K562 (cell line): Measurements from ENCODE around the gene ASB18. TPM values are rescaled to one million over a fixed set of nuclear protein-coding genes. Genes with fewer than 3 reads are reported as not detected.

ENCODE experiments used
- ATAC-seq: fragments of 200-7000 bp; cut with Tn5 transposase; 3 replicates; pipeline ENCODE4 v1.9.1; 2020; ENCODE audit warnings: moderate library complexity
- BruUV-seq: library from RNA; stranded (reverse); fragments of 400-500 nt; replicated peaks from 2 replicates; lab custom pipeline; 2021; lab: Mats Ljungman, UMichigan
- CTCF ChIA-PET: fragments of 300-600 bp; formaldehyde crosslinking; extraction: SDS; loops from one replicate; lab custom pipeline; 2021; ENCODE audit warnings: low intra/inter-chr PET ratio; lab: Yijun Ruan, JAX
- POLR2A ChIA-PET: fragments of 300-600, 350-650 bp; sonication (Branson Sonifier 250); formaldehyde crosslinking; extraction: SDS; loops from one replicate; lab custom pipeline; 2021; ENCODE audit warnings: antibody characterized with exemption, inconsistent platforms; lab: Yijun Ruan, JAX
- DNase-seq, 4 experiments: peaks; one replicate each; pipeline versions ENCODE4 v3.0.0 to v3.0.0-alpha.2; 2011 to 2018; ENCODE audit warnings: low spot score in 3 of 4, mixed read lengths in 3 of 4; ENCODE audit errors: extremely low read depth in 1 of 4
- FAIRE-seq: peaks from 2 replicates; lab custom pipeline; 2011; peaks lifted over from hg19 to GRCh38; lab: Jason Lieb, UNC
- H2AFZ ChIP-seq: 2 replicates; pipeline ENCODE4 v1.6.0; 2011; ENCODE audit warnings: low read depth, low read length, control low read depth, inconsistent platforms
- H3K27ac ChIP-seq: fragments of 200-600 bp; 3 replicates; pipeline ENCODE4 v1.8.0; 2011; ENCODE audit warnings: low read depth, mild to moderate bottlenecking, control low read depth, inconsistent platforms, low read length, moderate library complexity, mixed read lengths; ENCODE audit errors: extremely low read depth
- H3K27me3 ChIP-seq, 2 experiments: fragments of 300-600 bp in 1 of 2; 2 replicates in 1 of 2; 3 replicates in 1 of 2; pipeline versions ENCODE4 v1.6.0 to v1.8.0; 2011; ENCODE audit warnings: inconsistent platforms in 2 of 2, low read length in 2 of 2, mild to moderate bottlenecking in 1 of 2, mixed read lengths in 1 of 2, moderate library complexity in 1 of 2; ENCODE audit not compliant: control insufficient read depth in 2 of 2, insufficient read depth in 2 of 2
- H3K36me3 ChIP-seq: fragments of 300-600 bp; 3 replicates; pipeline ENCODE4 v1.8.0; 2011; ENCODE audit warnings: mild to moderate bottlenecking, low read length, inconsistent platforms; ENCODE audit not compliant: control insufficient read depth, insufficient read depth
- H3K4me1 ChIP-seq, 2 experiments: fragments of 200-600 bp in 1 of 2; replicated peaks in 1 of 2; 2 replicates in 1 of 2; 3 replicates in 1 of 2; pipeline versions ENCODE4 v1.5.1 to v1.8.0; 2011; ENCODE audit warnings: inconsistent platforms in 2 of 2, low read length in 2 of 2, mild to moderate bottlenecking in 1 of 2, mixed read lengths in 1 of 2, moderate library complexity in 1 of 2; ENCODE audit not compliant: control insufficient read depth in 2 of 2, insufficient read depth in 2 of 2
- H3K4me2 ChIP-seq: 2 replicates; pipeline ENCODE4 v1.6.1; 2011; ENCODE audit warnings: low read length, control low read depth, inconsistent platforms, mixed read lengths; ENCODE audit not compliant: insufficient read depth
- H3K4me3 ChIP-seq: fragments of 200-600 bp; sonication (generic), shearing (Covaris generic); 2 replicates; pipeline ENCODE4 v1.5.1; 2016; ENCODE audit warnings: control low read depth, inconsistent platforms
- H3K79me2 ChIP-seq: fragments of 200-600 bp; 3 replicates; pipeline ENCODE4 v1.8.0; 2011; ENCODE audit warnings: low read length, inconsistent platforms; ENCODE audit not compliant: control insufficient read depth, insufficient read depth
- H3K9ac ChIP-seq, 2 experiments: 2 replicates each; pipeline versions ENCODE4 v1.6.0 to v1.6.1; 2011; ENCODE audit warnings: low read depth in 2 of 2, low read length in 2 of 2, control low read depth in 1 of 2, inconsistent platforms in 1 of 2, mild to moderate bottlenecking in 1 of 2, mixed read lengths in 1 of 2; ENCODE audit not compliant: insufficient read depth in 1 of 2
- H3K9me1 ChIP-seq: one replicate; pipeline ENCODE4 v1.6.0; 2011; ENCODE audit warnings: inconsistent platforms, mild to moderate bottlenecking, low read length, moderate library complexity; ENCODE audit not compliant: control insufficient read depth, insufficient read depth
- H3K9me3 ChIP-seq: replicated peaks from 2 replicates; pipeline ENCODE4 v1.5.1; 2011; ENCODE audit warnings: low read depth, low read length, inconsistent platforms; ENCODE audit not compliant: control insufficient read depth, insufficient read depth
- H4K20me1 ChIP-seq: replicated peaks from 2 replicates; pipeline ENCODE4 v1.6.1; 2011; ENCODE audit warnings: low read length, inconsistent platforms, mixed read lengths; ENCODE audit not compliant: control insufficient read depth, insufficient read depth
- HSF4 ChIP-seq: fragments of 250-450 bp; sonication (Bioruptor Pico); IDR thresholded peaks from 2 replicates; pipeline ENCODE4 v2.1.2; 2022; ENCODE audit warnings: mild to moderate bottlenecking, moderate library complexity, borderline replicate concordance
- WGBS: fragments of 100-300 bp; shearing (Covaris generic); methylation state at CpG from one replicate; pipeline ENCODE4 v1.1.6; 2016; ENCODE audit warnings: low coverage, mixed read lengths; ENCODE audit not compliant: insufficient coverage; ENCODE audit errors: missing lambda C conversion rate; 5-methylcytosine and 5-hydroxymethylcytosine counted together
- in situ Hi-C: fragments of 300-500 bp; cut with MboI; formaldehyde crosslinking; loops from 4 replicates; pipeline ENCODE4 v1.15.0; 2018; ENCODE audit warnings: inconsistent platforms, mixed read lengths
- intact Hi-C: fragments of 100-400 bp; cut with micrococcal nuclease; formaldehyde crosslinking; loops from 2 replicates; pipeline ENCODE4 v1.14.2; 2022
- polyA plus RNA-seq, 8 experiments: library from polyadenylated mRNA; depleted of rRNA in 4 of 8; stranded (reverse) in 5 of 8; unstranded in 3 of 8; fragments of >200 nt; fragmentation: Nextera tagmentation in 2 of 8; fragmentation: Illumina TruSeq in 1 of 8; extraction: Ambion mirVana in 2 of 8; extraction: Trizol in 1 of 8; gene quantifications; 2 replicates each; pipeline versions ENCODE4 v1.2.1 to v1.2.3, GENCODE V29; 2011 to 2014; ENCODE audit warnings: inconsistent platforms in 1 of 8, missing spikeins in 1 of 8
- total RNA-seq, 7 experiments: library from RNA; depleted of rRNA in 6 of 7; stranded (reverse); fragments of >200 nt in 6 of 7; fragmentation: Illumina TruSeq in 2 of 7; extraction: Trizol in 2 of 7; gene quantifications; 2 replicates each; pipeline versions ENCODE4 v1.2.1 to v1.2.3, GENCODE V29; 2011 to 2021; ENCODE audit warnings: low replicate concordance in 1 of 7
- TF ChIP-seq, protein P1 (sequence below): sonication (generic); formaldehyde crosslinking; IDR thresholded peaks from 2 replicates; pipeline ENCODE4 v1.8.1; 2023; ENCODE audit warnings: mild to moderate bottlenecking, missing genetic modification reagents
- TF ChIP-seq, protein P2 (sequence below): fragments of 450-650 bp; IDR thresholded peaks from 2 replicates; pipeline ENCODE4 v1.6.1; 2016; ENCODE audit warnings: mild to moderate bottlenecking
- TF ChIP-seq, protein P3 (sequence below), 2 experiments: fragments of 150-350 bp in 1 of 2; IDR thresholded peaks; 2 replicates each; pipeline ENCODE4 v1.6.1; 2012 to 2016; ENCODE audit warnings: low read depth in 2 of 2, low read length in 2 of 2, mild to moderate bottlenecking in 1 of 2, moderate library complexity in 1 of 2
- TF ChIP-seq, protein P4 (sequence below): fragments of 450-650 bp; IDR thresholded peaks from 2 replicates; pipeline ENCODE4 v1.6.1; 2017; ENCODE audit warnings: antibody characterized with exemption, mild to moderate bottlenecking

The ASB18 gene
- total and polyA plus RNA-seq, 9 of the 15 experiments (the other 6 are each of a cell fraction or from before 2014, with no cell fraction given) = not detected

DNA sequence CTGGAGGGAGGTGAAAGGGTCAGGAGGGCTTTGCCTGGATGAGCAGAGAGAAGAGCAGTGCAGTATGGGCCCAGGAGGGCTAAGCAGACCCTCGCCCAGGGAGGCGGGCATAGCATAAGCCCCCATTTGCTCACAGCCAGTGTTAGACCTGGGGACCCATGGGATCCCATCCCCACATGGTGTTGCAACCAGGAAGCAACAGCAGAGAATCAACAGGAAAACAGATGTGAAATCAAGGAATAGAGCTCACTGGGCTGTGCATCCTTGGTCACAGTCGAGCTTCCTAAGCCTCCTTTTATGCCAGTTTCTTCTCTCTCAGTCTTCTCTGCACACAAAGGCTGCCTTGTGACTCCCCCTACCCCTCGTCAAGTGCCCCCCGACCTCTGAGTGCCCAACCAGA lies 19.9 kb downstream of the ASB18 start:
- 0% methylated on average over 5 of the region's 5 CpGs for WGBS
- H3K9me1 ChIP-seq = no peaks in the 10 kb centered on the region
- no peaks in the 10 kb centered on the region for H3K79me2 ChIP-seq
- H3K9ac ChIP-seq = no peak overlapping the region
- CTCF ChIA-PET = no interaction called here
- no TSS peak for BruUV-seq
- no peak overlapping the region for H3K4me3 ChIP-seq
- intact Hi-C loops (no loop called here), in situ Hi-C loops (no loop called here)
- FAIRE-seq (no peak), DNase-seq (no peak)
- no peak overlapping the region for H3K4me2 ChIP-seq
- no peak overlapping the region for H3K27ac ChIP-seq
- POLR2A ChIA-PET = interaction anchor here (0.6 kb wide), 1 partner anchor 728 kb away, joined by 3 read pairs; no protein-coding TSS in a partner anchor
- TF ChIP-seq, protein P1, sequence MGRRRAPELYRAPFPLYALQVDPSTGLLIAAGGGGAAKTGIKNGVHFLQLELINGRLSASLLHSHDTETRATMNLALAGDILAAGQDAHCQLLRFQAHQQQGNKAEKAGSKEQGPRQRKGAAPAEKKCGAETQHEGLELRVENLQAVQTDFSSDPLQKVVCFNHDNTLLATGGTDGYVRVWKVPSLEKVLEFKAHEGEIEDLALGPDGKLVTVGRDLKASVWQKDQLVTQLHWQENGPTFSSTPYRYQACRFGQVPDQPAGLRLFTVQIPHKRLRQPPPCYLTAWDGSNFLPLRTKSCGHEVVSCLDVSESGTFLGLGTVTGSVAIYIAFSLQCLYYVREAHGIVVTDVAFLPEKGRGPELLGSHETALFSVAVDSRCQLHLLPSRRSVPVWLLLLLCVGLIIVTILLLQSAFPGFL = no peak
- TF ChIP-seq, protein P2, sequence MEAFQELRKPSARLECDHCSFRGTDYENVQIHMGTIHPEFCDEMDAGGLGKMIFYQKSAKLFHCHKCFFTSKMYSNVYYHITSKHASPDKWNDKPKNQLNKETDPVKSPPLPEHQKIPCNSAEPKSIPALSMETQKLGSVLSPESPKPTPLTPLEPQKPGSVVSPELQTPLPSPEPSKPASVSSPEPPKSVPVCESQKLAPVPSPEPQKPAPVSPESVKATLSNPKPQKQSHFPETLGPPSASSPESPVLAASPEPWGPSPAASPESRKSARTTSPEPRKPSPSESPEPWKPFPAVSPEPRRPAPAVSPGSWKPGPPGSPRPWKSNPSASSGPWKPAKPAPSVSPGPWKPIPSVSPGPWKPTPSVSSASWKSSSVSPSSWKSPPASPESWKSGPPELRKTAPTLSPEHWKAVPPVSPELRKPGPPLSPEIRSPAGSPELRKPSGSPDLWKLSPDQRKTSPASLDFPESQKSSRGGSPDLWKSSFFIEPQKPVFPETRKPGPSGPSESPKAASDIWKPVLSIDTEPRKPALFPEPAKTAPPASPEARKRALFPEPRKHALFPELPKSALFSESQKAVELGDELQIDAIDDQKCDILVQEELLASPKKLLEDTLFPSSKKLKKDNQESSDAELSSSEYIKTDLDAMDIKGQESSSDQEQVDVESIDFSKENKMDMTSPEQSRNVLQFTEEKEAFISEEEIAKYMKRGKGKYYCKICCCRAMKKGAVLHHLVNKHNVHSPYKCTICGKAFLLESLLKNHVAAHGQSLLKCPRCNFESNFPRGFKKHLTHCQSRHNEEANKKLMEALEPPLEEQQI = no peak
- TF ChIP-seq, protein P3, sequence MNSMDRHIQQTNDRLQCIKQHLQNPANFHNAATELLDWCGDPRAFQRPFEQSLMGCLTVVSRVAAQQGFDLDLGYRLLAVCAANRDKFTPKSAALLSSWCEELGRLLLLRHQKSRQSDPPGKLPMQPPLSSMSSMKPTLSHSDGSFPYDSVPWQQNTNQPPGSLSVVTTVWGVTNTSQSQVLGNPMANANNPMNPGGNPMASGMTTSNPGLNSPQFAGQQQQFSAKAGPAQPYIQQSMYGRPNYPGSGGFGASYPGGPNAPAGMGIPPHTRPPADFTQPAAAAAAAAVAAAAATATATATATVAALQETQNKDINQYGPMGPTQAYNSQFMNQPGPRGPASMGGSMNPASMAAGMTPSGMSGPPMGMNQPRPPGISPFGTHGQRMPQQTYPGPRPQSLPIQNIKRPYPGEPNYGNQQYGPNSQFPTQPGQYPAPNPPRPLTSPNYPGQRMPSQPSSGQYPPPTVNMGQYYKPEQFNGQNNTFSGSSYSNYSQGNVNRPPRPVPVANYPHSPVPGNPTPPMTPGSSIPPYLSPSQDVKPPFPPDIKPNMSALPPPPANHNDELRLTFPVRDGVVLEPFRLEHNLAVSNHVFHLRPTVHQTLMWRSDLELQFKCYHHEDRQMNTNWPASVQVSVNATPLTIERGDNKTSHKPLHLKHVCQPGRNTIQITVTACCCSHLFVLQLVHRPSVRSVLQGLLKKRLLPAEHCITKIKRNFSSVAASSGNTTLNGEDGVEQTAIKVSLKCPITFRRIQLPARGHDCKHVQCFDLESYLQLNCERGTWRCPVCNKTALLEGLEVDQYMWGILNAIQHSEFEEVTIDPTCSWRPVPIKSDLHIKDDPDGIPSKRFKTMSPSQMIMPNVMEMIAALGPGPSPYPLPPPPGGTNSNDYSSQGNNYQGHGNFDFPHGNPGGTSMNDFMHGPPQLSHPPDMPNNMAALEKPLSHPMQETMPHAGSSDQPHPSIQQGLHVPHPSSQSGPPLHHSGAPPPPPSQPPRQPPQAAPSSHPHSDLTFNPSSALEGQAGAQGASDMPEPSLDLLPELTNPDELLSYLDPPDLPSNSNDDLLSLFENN (IDR thresholded peaks at IDR 0.05; ENCODE audit: low read depth in 2 of 2, low read length in 2 of 2) = no peak
- TF ChIP-seq, protein P4, sequence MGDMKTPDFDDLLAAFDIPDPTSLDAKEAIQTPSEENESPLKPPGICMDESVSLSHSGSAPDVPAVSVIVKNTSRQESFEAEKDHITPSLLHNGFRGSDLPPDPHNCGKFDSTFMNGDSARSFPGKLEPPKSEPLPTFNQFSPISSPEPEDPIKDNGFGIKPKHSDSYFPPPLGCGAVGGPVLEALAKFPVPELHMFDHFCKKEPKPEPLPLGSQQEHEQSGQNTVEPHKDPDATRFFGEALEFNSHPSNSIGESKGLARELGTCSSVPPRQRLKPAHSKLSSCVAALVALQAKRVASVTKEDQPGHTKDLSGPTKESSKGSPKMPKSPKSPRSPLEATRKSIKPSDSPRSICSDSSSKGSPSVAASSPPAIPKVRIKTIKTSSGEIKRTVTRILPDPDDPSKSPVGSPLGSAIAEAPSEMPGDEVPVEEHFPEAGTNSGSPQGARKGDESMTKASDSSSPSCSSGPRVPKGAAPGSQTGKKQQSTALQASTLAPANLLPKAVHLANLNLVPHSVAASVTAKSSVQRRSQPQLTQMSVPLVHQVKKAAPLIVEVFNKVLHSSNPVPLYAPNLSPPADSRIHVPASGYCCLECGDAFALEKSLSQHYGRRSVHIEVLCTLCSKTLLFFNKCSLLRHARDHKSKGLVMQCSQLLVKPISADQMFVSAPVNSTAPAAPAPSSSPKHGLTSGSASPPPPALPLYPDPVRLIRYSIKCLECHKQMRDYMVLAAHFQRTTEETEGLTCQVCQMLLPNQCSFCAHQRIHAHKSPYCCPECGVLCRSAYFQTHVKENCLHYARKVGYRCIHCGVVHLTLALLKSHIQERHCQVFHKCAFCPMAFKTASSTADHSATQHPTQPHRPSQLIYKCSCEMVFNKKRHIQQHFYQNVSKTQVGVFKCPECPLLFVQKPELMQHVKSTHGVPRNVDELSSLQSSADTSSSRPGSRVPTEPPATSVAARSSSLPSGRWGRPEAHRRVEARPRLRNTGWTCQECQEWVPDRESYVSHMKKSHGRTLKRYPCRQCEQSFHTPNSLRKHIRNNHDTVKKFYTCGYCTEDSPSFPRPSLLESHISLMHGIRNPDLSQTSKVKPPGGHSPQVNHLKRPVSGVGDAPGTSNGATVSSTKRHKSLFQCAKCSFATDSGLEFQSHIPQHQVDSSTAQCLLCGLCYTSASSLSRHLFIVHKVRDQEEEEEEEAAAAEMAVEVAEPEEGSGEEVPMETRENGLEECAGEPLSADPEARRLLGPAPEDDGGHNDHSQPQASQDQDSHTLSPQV = no peak
- no peak for TF ChIP-seq HSF4 (CRISPR knock-in tag)
- TF ChIP-seq, all 486 proteins: peak for 0
- no peak for ATAC-seq
- Histone ChIP-seq H2AFZ (no peak overlapping the region), H3K4me1 (no peaks in the 10 kb centered on the region), H3K9me3 (no peaks in the 10 kb centered on the region), H3K36me3 (no peaks in the 10 kb centered on the region), H3K27me3 (peaks cover 0 to 17% of the 10 kb centered on the region in 2 experiments; a peak in 3 of 5 replicates), H4K20me1 (no peaks in the 10 kb centered on the region)
